H9 (cell line): ENCODE measurements around the gene FAM200C. TPM values are rescaled to one million over a fixed set of nuclear protein-coding genes. Genes with fewer than 3 reads are reported as not detected.

Experiments used
- DNase-seq: peaks from one replicate; pipeline ENCODE4 v3.0.0-alpha.2; 2017
- H2AFZ ChIP-seq: one replicate; pipeline ENCODE4 v1.6.1; 2013; ENCODE audit warnings: mild to moderate bottlenecking, low read length, control low read depth, moderate library complexity
- H2AK5ac ChIP-seq: 2 replicates; pipeline ENCODE4 v1.6.1; 2013; ENCODE audit warnings: low read length, control low read depth, mixed read lengths; ENCODE audit not compliant: insufficient read length
- H2BK120ac ChIP-seq: one replicate; pipeline ENCODE4 v1.6.1; 2013; ENCODE audit warnings: low read depth, mild to moderate bottlenecking, low read length, control low read depth, inconsistent platforms; ENCODE audit not compliant: poor library complexity, severe bottlenecking
- H2BK12ac ChIP-seq: 2 replicates; pipeline ENCODE4 v1.6.1; 2013; ENCODE audit warnings: low read length, control low read depth, mixed read lengths, low read depth; ENCODE audit not compliant: insufficient read length
- H2BK15ac ChIP-seq: 2 replicates; pipeline ENCODE4 v1.6.1; 2013; ENCODE audit warnings: low read depth, low read length, control low read depth
- H2BK20ac ChIP-seq: one replicate; pipeline ENCODE4 v1.6.1; 2013; ENCODE audit warnings: low read depth, mild to moderate bottlenecking, low read length, control low read depth, inconsistent platforms; ENCODE audit not compliant: poor library complexity, severe bottlenecking
- H2BK5ac ChIP-seq: 2 replicates; pipeline ENCODE4 v1.6.1; 2013; ENCODE audit warnings: low read length, control low read depth, mixed read lengths; ENCODE audit not compliant: insufficient read length
- H3K14ac ChIP-seq: 2 replicates; pipeline ENCODE4 v1.6.1; 2013; ENCODE audit warnings: low read length, control low read depth; ENCODE audit not compliant: insufficient read depth
- H3K18ac ChIP-seq: 2 replicates; pipeline ENCODE4 v1.6.1; 2013; ENCODE audit warnings: low read depth, mild to moderate bottlenecking, mixed read lengths, low read length, control low read depth; ENCODE audit not compliant: insufficient read length
- H3K23ac ChIP-seq: 2 replicates; pipeline ENCODE4 v1.6.1; 2013; ENCODE audit warnings: low read length, control low read depth, mixed read lengths, low read depth; ENCODE audit not compliant: insufficient read length
- H3K23me2 ChIP-seq: 2 replicates; pipeline ENCODE4 v1.6.1; 2013; ENCODE audit warnings: low read depth, mild to moderate bottlenecking, mixed read lengths, low read length, control low read depth; ENCODE audit not compliant: insufficient read length, poor library complexity, severe bottlenecking
- H3K27ac ChIP-seq: 2 replicates; pipeline ENCODE4 v1.5.1; 2013; ENCODE audit warnings: low read length, control low read depth, mixed read lengths, low read depth; ENCODE audit not compliant: insufficient read length
- H3K27me3 ChIP-seq: 2 replicates; pipeline ENCODE4 v1.6.1; 2013; ENCODE audit warnings: low read length, control low read depth, inconsistent platforms; ENCODE audit not compliant: insufficient read depth
- H3K4ac ChIP-seq: 2 replicates; pipeline ENCODE4 v1.6.1; 2013; ENCODE audit warnings: low read depth, mild to moderate bottlenecking, control low read depth, inconsistent platforms, low read length, moderate library complexity
- H3K4me1 ChIP-seq: 2 replicates; pipeline ENCODE4 v1.6.1; 2013; ENCODE audit warnings: low read length, control low read depth, inconsistent platforms; ENCODE audit not compliant: insufficient read depth
- H3K4me2 ChIP-seq: 2 replicates; pipeline ENCODE4 v1.6.1; 2013; ENCODE audit warnings: low read length, control low read depth, mixed read lengths; ENCODE audit not compliant: insufficient read length, insufficient read depth
- H3K56ac ChIP-seq: 2 replicates; pipeline ENCODE4 v1.6.1; 2013; ENCODE audit warnings: low read depth, mild to moderate bottlenecking, mixed read lengths, low read length, control low read depth; ENCODE audit not compliant: insufficient read length
- H3K79me1 ChIP-seq: 2 replicates; pipeline ENCODE4 v1.6.1; 2013; ENCODE audit warnings: low read depth, mild to moderate bottlenecking, moderate library complexity, low read length, control low read depth, inconsistent platforms; ENCODE audit not compliant: insufficient read depth, poor library complexity, severe bottlenecking
- H3K79me2 ChIP-seq: 2 replicates; pipeline ENCODE4 v1.6.1; 2013; ENCODE audit warnings: low read length, control low read depth, inconsistent platforms; ENCODE audit not compliant: insufficient read depth
- H3K9ac ChIP-seq: 2 replicates; pipeline ENCODE4 v1.6.1; 2013; ENCODE audit warnings: low read length, control low read depth, mixed read lengths; ENCODE audit not compliant: insufficient read length; ENCODE audit errors: extremely low read depth
- H3K9me3 ChIP-seq: one replicate; pipeline ENCODE4 v1.6.1; 2013; ENCODE audit warnings: low read depth, low read length, inconsistent platforms; ENCODE audit not compliant: control insufficient read depth
- H3T11ph ChIP-seq: one replicate; pipeline ENCODE4 v1.6.1; 2013; ENCODE audit warnings: mild to moderate bottlenecking, low read length, control low read depth, inconsistent platforms
- H4K20me1 ChIP-seq: one replicate; pipeline ENCODE4 v1.6.1; 2013; ENCODE audit not compliant: control insufficient read depth, insufficient read length, insufficient read depth
- H4K5ac ChIP-seq: 2 replicates; pipeline ENCODE4 v1.6.1; 2013; ENCODE audit warnings: low read depth, mild to moderate bottlenecking, mixed read lengths, low read length, control low read depth; ENCODE audit not compliant: insufficient read length
- H4K8ac ChIP-seq: replicated peaks from 2 replicates; pipeline ENCODE4 v1.6.1; 2013; ENCODE audit warnings: low read length, control low read depth, mixed read lengths, low read depth; ENCODE audit not compliant: insufficient read length
- H4K91ac ChIP-seq: 2 replicates; pipeline ENCODE4 v1.6.1; 2013; ENCODE audit warnings: low read depth, mild to moderate bottlenecking, moderate library complexity, mixed read lengths, low read length, control low read depth; ENCODE audit not compliant: insufficient read length
- H3K27ac Mint-ChIP-seq, 3 experiments: 2 replicates in 2 of 3; 3 replicates in 1 of 3; pipeline ENCODE4 v1.8.0; 2020 to 2021; ENCODE audit warnings: mixed read lengths in 3 of 3, mild to moderate bottlenecking in 1 of 3, moderate library complexity in 1 of 3
- H3K27me3 Mint-ChIP-seq: 2 replicates; pipeline ENCODE4 v1.8.0; 2021; ENCODE audit warnings: low read depth, mild to moderate bottlenecking, moderate library complexity, mixed read lengths
- H3K36me3 Mint-ChIP-seq, 3 experiments: 2 replicates in 2 of 3; 3 replicates in 1 of 3; pipeline ENCODE4 v1.8.0; 2020 to 2021; ENCODE audit warnings: low read depth in 3 of 3, mixed read lengths in 3 of 3; ENCODE audit not compliant: insufficient read depth in 1 of 3
- H3K4me1 Mint-ChIP-seq, 2 experiments: 2 replicates each; pipeline ENCODE4 v1.8.0; 2020; ENCODE audit warnings: mixed read lengths in 2 of 2
- H3K4me3 Mint-ChIP-seq, 2 experiments: 2 replicates in 1 of 2; 3 replicates in 1 of 2; pipeline ENCODE4 v1.8.0; 2020 to 2021; ENCODE audit warnings: mild to moderate bottlenecking in 2 of 2, mixed read lengths in 2 of 2, moderate library complexity in 1 of 2
- H3K9me3 Mint-ChIP-seq, 2 experiments: 2 replicates in 1 of 2; 3 replicates in 1 of 2; pipeline ENCODE4 v1.8.0; 2020; ENCODE audit warnings: mild to moderate bottlenecking in 2 of 2, mixed read lengths in 2 of 2, moderate library complexity in 1 of 2
- WGBS: extraction: QIAGEN DNeasy Blood & Tissue Kit; methylation state at CpG from one replicate; pipeline ENCODE4 v1.1.7; 2013; ENCODE audit warnings: missing lambda C conversion rate, low lambda C conversion rate, mixed read lengths; ENCODE audit not compliant: insufficient read length; ENCODE audit errors: extremely low coverage; 5-methylcytosine and 5-hydroxymethylcytosine counted together
- total RNA-seq: library from RNA; stranded (reverse); gene quantifications from 2 replicates; pipeline ENCODE4 v1.2.1, GENCODE V29; 2021
- TF ChIP-seq, protein P1 (sequence below): fragments of 200-600 bp; sonication (generic); conservative IDR thresholded peaks from 3 replicates; pipeline ENCODE4 v1.8.0; 2021; ENCODE audit warnings: antibody characterized with exemption, mild to moderate bottlenecking

The FAM200C gene
- total RNA-seq, 1 experiment from 2014 or later, result 4.3 TPM

DNA sequence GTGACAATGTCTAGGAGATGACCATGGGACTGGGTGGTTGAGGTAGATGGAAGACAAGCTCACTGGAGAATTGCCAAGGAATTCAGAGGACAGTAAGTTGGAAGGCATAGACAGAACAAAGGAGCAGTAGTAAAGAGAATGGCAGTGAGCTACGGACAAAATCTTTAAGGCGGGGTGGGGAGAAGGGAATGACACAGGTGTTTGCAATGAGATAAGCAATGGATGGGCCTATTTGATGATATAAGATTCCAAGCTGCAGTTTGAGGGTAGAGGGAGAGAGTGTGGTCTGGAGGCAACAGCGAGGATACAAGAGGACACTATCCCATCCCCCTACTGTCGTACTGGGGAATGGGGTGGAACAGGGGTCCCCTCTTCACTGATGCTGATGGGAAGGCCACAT lies 36.2 kb upstream of the FAM200C start:
- Histone ChIP-seq H4K20me1 (no peaks in the 10 kb centered on the region), H4K5ac (no peak overlapping the region), H3K9me3 (no peaks in the 10 kb centered on the region), H3K14ac (no peak overlapping the region), H2BK20ac (no peak overlapping the region), H3K27ac (no peak overlapping the region), H2AK5ac (no peak overlapping the region), H3K79me2 (no peaks in the 10 kb centered on the region), H2BK15ac (no peak overlapping the region), H3K56ac (no peak overlapping the region), H3K79me1 (no peaks in the 10 kb centered on the region), H3K18ac (no peak overlapping the region), H4K91ac (no peak overlapping the region), H3K4ac (no peak overlapping the region), H3T11ph (no peak overlapping the region), H2AFZ (no peak overlapping the region), H2BK5ac (no peak overlapping the region), H4K8ac (no peak overlapping the region), H3K4me1 (no peaks in the 10 kb centered on the region), H3K23ac (no peak overlapping the region), H3K27me3 (no peaks in the 10 kb centered on the region), H3K9ac (no peak overlapping the region), H3K4me2 (no peak overlapping the region), H2BK120ac (no peak overlapping the region), H2BK12ac (no peak overlapping the region), H3K23me2 (no peaks in the 10 kb centered on the region)
- peaks cover 8 to 13% of the 10 kb centered on the region in 2 experiments for H3K4me1 Mint-ChIP-seq
- peaks cover 0 to 4% (median 0%) of the 10 kb centered on the region in 3 experiments; a peak in 2 of 7 replicates for H3K36me3 Mint-ChIP-seq
- TF ChIP-seq, protein P1, sequence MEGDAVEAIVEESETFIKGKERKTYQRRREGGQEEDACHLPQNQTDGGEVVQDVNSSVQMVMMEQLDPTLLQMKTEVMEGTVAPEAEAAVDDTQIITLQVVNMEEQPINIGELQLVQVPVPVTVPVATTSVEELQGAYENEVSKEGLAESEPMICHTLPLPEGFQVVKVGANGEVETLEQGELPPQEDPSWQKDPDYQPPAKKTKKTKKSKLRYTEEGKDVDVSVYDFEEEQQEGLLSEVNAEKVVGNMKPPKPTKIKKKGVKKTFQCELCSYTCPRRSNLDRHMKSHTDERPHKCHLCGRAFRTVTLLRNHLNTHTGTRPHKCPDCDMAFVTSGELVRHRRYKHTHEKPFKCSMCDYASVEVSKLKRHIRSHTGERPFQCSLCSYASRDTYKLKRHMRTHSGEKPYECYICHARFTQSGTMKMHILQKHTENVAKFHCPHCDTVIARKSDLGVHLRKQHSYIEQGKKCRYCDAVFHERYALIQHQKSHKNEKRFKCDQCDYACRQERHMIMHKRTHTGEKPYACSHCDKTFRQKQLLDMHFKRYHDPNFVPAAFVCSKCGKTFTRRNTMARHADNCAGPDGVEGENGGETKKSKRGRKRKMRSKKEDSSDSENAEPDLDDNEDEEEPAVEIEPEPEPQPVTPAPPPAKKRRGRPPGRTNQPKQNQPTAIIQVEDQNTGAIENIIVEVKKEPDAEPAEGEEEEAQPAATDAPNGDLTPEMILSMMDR, result no peak
- no peaks in the 10 kb centered on the region for H3K9me3 Mint-ChIP-seq
- DNase-seq, result no peak
- no peak overlapping the region for H3K27ac Mint-ChIP-seq
- H3K27me3 Mint-ChIP-seq, result peaks cover 5% of the 10 kb centered on the region
- H3K4me3 Mint-ChIP-seq, result no peak overlapping the region
- no CpG with 5 or more reads among the region's 4 CpGs for WGBS
